SH-SY5Y (cell line): ENCODE measurements around the gene SLC2A6.
A peak's percentile ranks its signal among the peaks of the same experiment; 100 is the strongest.

Experiments used
- GATA2 ChIP-seq: IDR thresholded peaks from 2 replicates; pipeline ENCODE4 v1.6.1; 2011; ENCODE audit warnings: mild to moderate bottlenecking, low read depth, low read length
- GATA3 ChIP-seq: IDR thresholded peaks from 2 replicates; pipeline ENCODE4 v1.6.1; 2011; ENCODE audit warnings: low read depth, mild to moderate bottlenecking, low read length, moderate library complexity

SLC2A6 gene

GRCh38 chr9:133511607-133512006 lies 32.7 kb upstream of the SLC2A6 start:
- TF ChIP-seq GATA3 (no peak), GATA2 (no peak)

- no peak for TF ChIP-seq GATA2
Measured at GRCh38 chr9:133510926-133511505, 32.1 kb upstream of the SLC2A6 start.

- TF ChIP-seq GATA3 (no peak), GATA2 (no peak)
Measured at GRCh38 chr9:133509179-133510083, 30.5 kb upstream of the SLC2A6 start.

- no peak for TF ChIP-seq GATA2
- no peak for TF ChIP-seq GATA3
Measured at GRCh38 chr9:133508046-133508445, 29.1 kb upstream of the SLC2A6 start.

GRCh38 chr9:133507246-133507965 lies 28.5 kb upstream of the SLC2A6 start:
- TF ChIP-seq GATA3: no peak
- no peak for TF ChIP-seq GATA2

GRCh38 chr9:133506653-133507038 lies 27.7 kb upstream of the SLC2A6 start:
- no peak for TF ChIP-seq GATA3
- no peak for TF ChIP-seq GATA2

GRCh38 chr9:133505901-133506652 lies 27.2 kb upstream of the SLC2A6 start:
- TF ChIP-seq GATA3: no peak
- TF ChIP-seq GATA2: peak; percentile 52

GRCh38 chr9:133505186-133505830 lies 26.4 kb upstream of the SLC2A6 start:
- TF ChIP-seq GATA3: no peak
- TF ChIP-seq GATA2: no peak

GRCh38 chr9:133502112-133502511 lies 23.2 kb upstream of the SLC2A6 start:
- TF ChIP-seq GATA2 (no peak), GATA3 (no peak)

- TF ChIP-seq GATA3 (no peak), GATA2 (no peak)
Measured at GRCh38 chr9:133499892-133500270, 21.0 kb upstream of the SLC2A6 start.

- TF ChIP-seq GATA3 (no peak), GATA2 (no peak)
Measured at GRCh38 chr9:133499132-133499891, 20.4 kb upstream of the SLC2A6 start.

- TF ChIP-seq GATA3: no peak
- TF ChIP-seq GATA2: no peak
Measured at GRCh38 chr9:133496861-133497842, 18.3 kb upstream of the SLC2A6 start.
